Fibroblast of skin of back (primary cell): ENCODE results near the gene PCDHGC5.

Experiments
- DNase-seq: peaks from one replicate; pipeline ENCODE4 v3.0.0-alpha.2; 2013

PCDHGC5 gene

DNA sequence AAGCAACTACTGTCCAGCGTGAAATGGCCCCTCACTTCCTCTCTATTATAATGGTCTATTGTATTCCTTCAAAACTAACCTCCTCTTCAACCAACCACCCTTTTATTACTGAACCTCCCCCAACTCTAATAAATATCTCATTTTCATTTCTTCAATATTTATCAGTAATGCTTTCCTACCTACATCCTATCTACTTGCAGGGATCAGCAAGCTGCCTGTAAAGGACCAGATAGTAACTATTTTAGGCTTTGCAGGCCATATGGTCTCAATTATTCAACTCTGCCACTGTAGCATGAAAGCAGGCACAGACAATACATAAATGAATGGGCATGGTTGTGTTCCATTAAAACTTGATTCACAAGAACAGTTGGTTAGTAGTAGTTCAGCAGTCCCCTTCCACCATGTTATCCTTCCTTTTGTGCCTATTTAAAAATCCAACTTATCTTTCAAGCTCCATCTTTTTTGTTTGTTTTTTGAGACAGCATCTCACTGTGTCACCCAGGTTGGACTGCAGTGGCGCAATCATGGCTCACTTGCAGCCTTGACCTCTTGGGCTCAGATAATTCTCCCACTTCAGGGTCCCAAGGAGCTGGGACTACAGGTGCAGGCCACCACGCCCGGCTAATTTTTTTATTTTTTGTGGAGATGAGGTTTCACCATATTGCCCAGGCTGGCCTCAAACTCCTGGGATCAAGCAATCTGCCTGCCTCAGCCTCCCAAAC lies 45.8 kb downstream of the PCDHGC5 start:
- no peak for DNase-seq
